Stimulated activated CD4-positive, alpha-beta T cell treated with anti-CD3 and anti-CD28 coated beads, Interleukin-1b, Interleukin-23, amount 100 ng/mL, for 1 hour (primary cell): ENCODE results near the gene STRIP1.
"Not testable (repeated sequence)": the region's sequence is repeated elsewhere in the genome, so short reads cannot be mapped to it uniquely, and the experiment has no call there.

Source experiments
- DNase-seq, 2 donors: peaks; one replicate each; pipeline ENCODE4 v3.0.0-alpha.2; 2020; ENCODE audit warnings: low read depth in 2 of 2

STRIP1 gene

DNA sequence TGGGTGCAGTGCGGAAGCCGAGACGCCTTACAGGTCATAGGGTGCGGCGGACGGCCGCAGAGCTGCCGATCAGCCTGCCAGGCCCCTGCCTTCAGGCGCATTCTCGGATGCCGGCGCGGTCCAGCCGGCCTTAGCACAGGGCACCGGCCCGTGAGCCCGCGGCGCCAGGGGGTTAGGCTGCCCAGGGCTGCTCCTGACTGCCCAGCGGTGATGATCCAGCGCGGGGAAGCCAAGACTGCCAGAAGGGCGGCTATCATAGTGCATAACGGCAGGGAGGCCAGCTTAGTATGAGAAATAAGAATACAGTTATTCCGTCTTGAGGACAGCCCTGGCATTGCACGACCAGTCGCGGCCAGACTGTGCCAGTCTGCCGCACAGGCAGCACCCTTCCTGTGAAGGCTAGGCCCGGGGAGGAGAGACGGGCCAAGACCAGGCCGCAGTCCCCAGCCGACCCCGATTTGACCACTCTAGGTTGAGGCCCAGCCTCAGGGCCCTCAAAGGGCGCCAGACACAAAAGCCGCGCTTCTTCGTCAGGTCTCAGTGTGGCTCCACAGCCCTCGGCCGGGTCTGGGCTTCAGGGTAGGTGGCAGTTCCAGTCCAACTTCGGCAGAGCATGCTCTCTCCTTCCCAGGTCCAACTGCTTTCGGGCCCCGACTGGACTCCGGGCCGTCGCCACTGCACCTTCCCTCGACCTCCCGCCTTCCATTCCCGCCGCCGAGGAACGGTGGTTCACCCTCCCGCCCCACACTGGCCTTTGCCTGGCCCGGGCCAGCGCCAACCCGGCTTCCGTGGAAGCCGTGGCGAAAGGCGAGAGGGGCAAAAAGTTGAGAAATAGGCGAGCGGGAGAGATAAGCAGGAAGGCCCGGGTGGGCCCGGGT lies 35.2 kb downstream of the STRIP1 start:
- no peak for DNase-seq

DNA sequence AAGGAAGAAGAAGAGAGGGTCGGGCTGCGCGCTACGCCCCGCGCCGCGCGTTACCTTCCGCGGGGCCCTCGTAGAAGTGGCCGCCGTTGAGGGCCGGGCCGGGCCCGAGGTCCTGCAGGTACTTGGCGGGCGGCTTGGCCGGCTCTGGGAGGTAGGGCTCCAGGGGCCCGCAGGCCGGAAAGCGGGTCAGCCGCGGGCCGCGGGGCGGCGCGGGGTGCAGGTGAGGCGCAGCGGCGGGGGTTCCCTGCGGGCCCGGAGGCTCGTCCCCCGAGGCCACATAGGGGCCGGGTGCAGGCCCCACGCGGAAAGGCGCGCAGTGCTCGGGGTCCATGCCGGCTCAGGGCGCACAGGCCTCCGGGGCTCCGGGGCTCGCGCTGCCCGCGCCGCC lies 35.9 kb downstream of the STRIP1 start:
- no peak for DNase-seq

GRCh38 chr1:110070671-110071242 lies 36.3 kb downstream of the STRIP1 start, which contains the start of gene ALX3:
TSS of gene ALX3 (minus strand) at chr1:110070672. CDS start at chr1:110070612, 60 bp downstream.
- no peak for DNase-seq

- no peak for DNase-seq
These were observed 39.7 kb downstream of the STRIP1 start for GRCh38 chr1:110074166-110074565.

DNA sequence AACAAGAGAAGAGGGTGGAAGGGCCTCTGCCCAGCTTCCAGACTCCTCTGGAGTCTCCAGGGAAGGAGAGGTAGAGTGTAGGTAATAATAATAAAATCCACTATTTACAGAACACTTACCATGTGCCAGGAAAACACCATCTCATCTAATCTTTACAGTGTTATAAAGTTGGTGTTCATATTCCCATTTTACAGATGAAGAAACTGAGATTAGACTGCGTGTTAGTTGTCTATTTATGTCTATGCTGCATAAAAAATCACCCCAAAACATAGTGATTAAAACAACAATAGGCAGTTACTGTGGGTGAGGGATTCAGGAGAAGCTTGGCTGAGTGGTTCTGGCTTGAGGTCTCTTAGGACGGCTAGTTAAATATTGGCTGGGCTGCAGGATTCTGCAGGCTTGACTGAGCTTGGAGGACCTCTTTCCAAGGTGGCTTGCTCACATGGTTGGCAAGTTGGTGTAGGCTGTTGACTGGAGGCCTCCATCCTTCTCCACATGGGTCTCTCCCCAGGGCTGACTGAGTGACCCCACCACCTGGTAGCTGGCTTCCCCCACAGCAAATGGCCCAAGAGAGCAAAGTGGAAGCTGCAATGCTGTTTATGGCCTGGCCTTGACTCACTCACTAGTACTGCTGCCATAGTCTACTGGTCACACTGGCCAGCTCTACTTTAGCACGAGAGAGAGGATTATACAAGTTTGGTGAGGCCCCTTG lies 42.5 kb downstream of the STRIP1 start:
- DNase-seq: no peak

DNA sequence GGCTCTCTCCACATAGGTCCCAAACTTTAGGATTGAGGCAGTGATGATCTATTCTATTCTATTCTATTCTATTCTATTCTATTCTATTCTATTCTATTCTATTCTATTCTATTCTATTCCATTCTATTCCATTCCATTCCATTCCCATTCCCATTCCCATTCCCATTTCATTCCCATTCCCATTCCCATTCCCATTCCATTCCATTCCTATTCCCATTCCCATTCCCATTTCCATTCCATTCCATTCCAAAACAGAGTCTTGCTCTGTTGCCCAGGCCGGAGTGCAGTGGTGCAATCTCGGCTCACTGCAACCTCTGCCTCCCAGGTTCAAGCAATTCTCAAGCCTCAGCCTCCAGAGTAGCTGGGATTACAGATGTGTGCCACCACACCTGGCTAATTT lies 45.6 kb downstream of the STRIP1 start:
- DNase-seq: not testable (repeated sequence)

- no peak for DNase-seq
These were observed 46.6 kb downstream of the STRIP1 start for GRCh38 chr1:110081061-110081460.

- DNase-seq: no peak
These were observed 48.1 kb downstream of the STRIP1 start for GRCh38 chr1:110082477-110082876.

GRCh38 chr1:110083061-110083865 lies 48.8 kb downstream of the STRIP1 start:
- DNase-seq: no peak

- DNase-seq: no peak
These were observed 49.4 kb downstream of the STRIP1 start for GRCh38 chr1:110083866-110084226.

DNA sequence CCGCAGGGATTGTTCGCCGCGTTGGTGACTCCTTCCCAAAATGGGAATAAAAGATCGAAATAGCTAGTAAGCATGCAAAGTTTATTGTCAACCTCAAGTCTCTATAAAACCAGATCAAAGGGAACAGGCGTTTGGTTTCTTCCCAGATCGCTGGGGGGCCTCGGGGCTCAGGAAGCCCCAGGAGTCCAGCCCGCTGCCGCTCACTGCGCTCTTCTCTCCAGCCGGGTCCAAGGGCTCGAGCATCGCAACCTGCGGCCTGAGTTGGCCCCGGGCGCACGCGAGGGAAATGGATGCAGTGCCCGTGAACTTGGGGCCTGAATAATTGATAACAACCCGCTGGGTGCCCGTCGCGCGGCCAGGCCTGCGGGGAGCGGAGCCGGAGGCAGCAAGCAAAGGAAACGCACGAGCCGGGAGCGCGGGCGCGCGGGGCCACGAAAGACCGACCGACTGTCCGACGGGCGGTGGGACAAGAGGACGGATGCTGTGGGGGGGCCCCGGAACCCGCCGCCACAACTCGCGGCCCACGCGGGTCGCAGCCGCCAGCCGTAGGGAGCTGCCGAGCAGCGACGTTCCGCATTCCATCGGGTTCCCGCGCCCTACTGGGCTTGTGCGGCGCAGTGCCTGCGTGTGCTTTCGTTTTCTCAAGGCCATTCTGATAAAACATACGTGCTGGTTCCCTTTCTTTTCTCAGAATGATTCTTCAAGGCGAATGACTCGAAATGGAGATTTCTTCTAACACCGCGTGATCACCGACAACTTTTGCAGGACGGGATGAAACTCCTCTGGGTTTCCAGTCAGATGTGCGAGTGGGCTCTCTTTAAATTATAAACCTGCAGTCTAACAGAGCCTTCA lies 50.0 kb downstream of the STRIP1 start:
- DNase-seq: no peak

DNA sequence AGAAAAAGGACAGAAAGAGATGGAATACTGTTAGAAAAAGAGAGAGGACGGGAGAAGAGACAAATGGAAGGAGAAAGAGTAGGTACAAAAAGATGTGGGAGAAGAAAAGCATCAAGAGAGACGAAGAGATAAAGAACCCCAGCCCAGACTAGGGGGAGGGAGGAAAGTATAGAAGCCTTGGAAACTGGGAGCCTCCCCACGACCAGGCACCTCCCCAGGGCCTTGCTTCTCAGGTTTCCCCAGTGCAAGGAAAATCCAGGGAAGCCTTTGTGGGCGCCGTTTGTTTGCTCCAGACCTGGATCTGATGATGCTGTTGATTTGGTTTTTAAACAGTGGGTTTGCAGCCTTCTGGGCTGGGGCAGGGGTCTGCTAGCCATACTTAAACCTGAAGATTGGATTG lies 51.2 kb downstream of the STRIP1 start:
- DNase-seq: no peak

DNA sequence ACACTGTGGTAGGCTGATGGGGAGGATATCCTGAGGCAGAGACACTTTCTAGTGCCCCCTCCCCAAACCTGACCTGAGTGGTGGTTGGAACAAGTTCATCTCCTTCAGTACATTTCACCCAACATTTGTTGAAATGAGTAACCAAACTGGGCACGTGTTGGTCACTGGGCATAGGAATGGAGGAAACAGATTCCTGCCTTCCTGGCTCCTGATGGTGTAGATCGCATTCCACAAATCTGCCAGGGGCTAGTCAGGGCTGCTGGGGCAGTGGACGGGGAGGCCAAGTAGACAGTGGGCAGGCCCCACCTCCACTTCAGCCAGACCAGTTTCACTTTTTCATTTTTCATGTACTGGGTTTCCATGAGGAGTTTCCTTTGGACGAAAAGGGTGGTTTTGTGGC lies 52.5 kb downstream of the STRIP1 start:
- DNase-seq: no peak

GRCh38 chr1:110087812-110088738 lies 53.7 kb downstream of the STRIP1 start:
- DNase-seq: no peak

- DNase-seq: no peak
These were observed 54.4 kb downstream of the STRIP1 start for GRCh38 chr1:110088739-110089316.

GRCh38 chr1:110089561-110090275 lies 55.3 kb downstream of the STRIP1 start:
- DNase-seq: no peak

DNA sequence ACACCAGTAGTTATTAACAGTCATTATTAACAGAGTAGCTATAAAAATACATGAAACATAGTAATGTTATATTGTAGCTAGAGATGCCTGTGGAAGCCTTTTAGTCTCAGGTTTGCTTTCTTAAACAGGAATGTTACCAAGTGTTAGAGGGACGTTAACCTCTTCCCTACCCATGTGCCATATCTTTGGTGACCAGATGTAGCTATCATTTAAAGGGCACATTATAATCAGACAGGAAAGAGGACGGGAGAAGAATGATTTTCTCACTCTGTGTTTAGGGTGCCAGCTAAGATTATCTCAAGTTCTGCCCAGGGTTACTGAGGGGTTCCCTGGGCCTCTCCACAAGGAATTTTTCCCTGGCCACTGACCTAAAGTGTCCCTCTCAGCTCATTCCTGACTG lies 57.0 kb downstream of the STRIP1 start:
- DNase-seq: no peak

DNA sequence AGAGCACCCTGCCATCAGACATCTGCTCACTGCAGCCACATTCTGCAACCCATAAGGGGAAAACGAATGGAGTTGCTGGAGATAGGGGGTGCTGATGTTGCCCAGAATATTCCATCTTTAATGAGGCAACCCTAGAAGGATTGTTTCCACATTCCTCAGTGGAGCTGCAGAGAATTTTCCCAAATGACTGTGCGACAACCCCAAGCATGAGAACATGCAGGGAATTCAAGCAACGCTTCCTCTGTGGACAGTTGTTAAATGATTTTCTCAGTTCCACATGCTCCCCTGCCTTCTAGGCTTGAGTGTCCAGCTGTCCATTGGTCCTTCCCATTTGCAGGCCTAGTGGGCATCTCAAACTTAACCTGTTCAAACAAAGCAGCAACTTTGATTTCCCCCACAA lies 57.4 kb downstream of the STRIP1 start:
- no peak for DNase-seq

DNA sequence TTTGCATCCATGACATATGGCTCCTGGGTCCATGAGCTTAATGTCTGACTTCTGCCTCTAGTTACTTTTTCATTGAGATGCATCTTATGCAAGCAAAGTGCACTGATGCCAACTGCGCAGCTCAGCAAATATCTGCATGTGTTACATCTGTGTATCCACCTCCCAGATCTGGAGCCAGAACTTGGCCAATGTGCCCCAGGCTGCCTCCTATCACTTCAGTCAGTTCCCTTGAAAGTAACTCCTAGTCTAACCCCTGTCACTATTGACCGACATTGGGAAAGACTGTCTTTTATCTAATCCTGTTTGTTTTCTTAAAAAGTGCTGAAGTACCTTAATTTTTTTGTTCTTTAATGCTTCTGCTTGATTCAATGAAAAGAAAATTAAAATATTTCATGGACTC lies 58.6 kb downstream of the STRIP1 start:
- DNase-seq: no peak
